Measurements from ENCODE around the gene TBX18.

The TBX18 gene

DNA sequence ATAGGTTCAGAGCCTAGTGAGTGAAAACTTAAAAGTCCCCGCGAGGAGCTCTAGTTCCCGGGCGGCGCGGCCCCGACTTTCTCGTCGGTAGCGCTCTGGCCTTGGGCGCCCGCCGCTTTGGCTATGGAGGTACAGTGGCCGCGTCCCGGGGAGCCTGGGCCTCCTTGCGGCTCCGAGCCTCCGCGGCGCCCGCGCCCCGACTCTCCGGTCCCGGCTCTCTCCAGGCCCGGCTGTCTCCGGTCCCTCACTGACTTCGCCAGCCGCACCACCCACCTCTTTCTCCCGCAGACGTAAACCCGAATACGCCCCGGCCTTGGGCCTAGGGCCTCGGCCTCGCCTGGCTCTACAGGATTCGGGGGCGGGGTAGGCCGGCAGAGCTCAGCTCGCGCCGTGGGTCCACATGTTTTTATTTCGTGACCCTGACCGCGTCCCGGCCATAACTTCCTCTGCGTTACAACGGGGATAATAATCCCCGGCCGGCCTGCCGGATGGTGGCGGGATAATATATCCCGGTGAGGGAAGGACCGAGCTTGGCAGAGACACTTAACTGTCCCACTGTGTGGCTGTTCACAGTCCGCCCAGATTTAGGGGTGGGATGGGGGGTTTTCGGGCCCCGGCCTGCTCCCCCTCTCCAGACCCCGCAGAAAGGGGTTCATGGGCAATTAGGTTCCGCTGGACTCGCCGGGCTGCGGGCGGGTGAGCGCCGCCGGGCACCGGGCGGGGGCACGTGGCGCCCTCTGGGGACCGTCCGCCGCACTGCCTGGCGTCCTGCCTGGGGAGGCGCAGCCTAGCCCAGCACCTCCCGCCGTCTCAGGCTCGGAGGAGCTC is 10.0 kb upstream of the TBX18 start:
- peak; percentile 18 for DNase-seq
- in situ Hi-C loops (cut with MboI; ENCODE audit: low pct_unique_long_range_greater_than_20kb, low sequenced_read_pairs) = no loop called here

DNA sequence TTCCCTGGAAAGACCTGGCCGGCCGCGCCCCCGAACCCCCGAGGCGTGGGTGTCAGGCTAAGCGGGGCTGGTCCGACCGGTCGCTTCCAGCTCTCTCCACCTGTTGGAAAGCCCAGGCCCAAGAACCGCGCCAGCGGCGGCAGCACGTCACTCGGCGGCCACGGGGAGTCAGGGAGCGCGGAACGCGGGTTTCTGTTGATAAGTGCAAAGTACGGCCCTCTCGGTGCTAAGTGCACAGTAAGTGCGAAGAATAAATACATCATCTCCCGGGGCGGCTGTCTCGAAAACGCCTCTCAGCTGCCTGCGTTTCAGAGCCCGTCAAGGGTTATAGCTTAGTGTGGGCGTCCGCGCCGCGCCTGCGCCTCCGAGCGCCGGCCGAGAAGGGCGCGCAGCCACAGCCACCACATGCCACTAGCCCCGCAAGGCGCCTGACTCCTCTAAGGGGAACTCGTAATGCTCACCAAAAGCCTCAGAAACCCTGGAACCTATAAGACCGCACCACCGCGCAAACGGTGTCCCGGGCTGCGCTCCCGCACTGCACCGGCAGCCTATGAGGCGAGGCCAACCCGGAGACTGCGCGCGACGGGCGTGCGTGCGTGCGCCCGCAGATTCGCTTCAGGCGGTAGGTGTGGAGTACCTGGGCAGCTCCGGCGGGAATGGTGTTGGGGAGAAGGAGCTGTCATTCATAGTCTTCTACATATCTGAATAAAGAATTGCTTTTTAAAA is 9.2 kb upstream of the TBX18 start:
- in situ Hi-C loops (cut with MboI; ENCODE audit: low pct_unique_long_range_greater_than_20kb, low sequenced_read_pairs) = no loop called here
- no peak for DNase-seq

GRCh38 chr6:84773133-84773430 is 8.7 kb upstream of the TBX18 start:
- no peak for DNase-seq
- in situ Hi-C loops (cut with MboI; ENCODE audit: low pct_unique_long_range_greater_than_20kb, low sequenced_read_pairs) = no loop called here

GRCh38 chr6:84772428-84773132 is 8.2 kb upstream of the TBX18 start:
- in situ Hi-C loops (cut with MboI; ENCODE audit: low pct_unique_long_range_greater_than_20kb, low sequenced_read_pairs) = no loop called here
- no peak for DNase-seq

DNA sequence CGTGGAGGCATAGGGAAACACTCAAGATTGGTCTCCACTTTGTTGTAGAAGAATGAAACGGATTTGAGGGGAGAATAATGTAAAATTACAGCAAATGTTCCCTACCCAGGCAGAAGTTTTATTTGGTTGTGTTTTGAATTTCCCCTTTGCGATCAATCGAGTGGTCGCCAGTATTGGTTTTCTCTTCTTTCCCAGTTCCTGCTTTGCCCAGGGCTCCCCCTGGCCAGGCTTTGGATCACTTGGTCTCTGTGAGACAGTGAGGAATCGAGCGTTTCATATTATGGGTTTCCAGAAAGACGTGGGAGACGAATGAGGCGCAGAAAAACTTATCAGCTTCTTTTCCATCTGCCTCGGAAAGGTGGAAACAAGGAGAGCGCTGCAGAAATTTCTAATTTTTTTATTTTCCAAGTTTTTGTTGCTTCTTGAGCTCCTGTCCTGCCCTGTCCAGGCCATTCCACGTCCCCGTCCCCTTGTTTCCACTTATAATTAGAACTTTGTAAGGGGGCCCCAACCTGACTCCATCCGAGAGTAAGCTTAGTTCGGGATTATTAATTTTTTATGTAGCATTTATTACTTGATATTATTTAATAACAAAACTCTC is 7.5 kb upstream of the TBX18 start:
- in situ Hi-C loops (cut with MboI; ENCODE audit: low pct_unique_long_range_greater_than_20kb, low sequenced_read_pairs) = no loop called here
- no peak for DNase-seq

- in situ Hi-C loops (cut with MboI; ENCODE audit: low pct_unique_long_range_greater_than_20kb, low sequenced_read_pairs) = no loop called here
- no peak for DNase-seq
These were observed 6.8 kb upstream of the TBX18 start for GRCh38 chr6:84771125-84771755.

DNA sequence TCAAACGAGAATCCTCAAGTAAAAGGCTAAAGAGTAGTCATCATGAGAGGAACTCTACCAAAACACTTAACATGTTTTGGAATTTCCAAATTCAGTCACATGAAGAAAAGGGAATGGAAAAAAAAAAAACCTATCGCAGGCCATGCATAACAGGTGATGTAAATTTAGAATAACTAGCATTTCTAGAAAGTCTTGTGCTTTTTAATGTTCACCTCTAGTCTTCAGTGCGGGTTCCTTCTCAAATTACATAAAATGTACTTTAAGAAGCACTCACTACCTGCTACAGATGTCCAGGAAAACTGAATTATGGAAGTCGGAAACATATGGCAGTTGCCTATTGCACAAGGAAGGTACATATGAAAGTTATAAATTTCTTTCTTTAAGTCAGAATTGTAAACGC is 6.1 kb upstream of the TBX18 start:
- DNase-seq = no peak
- in situ Hi-C loops (cut with MboI; ENCODE audit: low pct_unique_long_range_greater_than_20kb, low sequenced_read_pairs) = no loop called here

- in situ Hi-C loops (cut with MboI; ENCODE audit: low pct_unique_long_range_greater_than_20kb, low sequenced_read_pairs) = no loop called here
- no peak for DNase-seq
These were observed 4.9 kb upstream of the TBX18 start for GRCh38 chr6:84769306-84769705.

- in situ Hi-C loops (cut with MboI; ENCODE audit: low pct_unique_long_range_greater_than_20kb, low sequenced_read_pairs) = no loop called here
- peak; percentile 26 for DNase-seq
These were observed 4.2 kb upstream of the TBX18 start for GRCh38 chr6:84768442-84769174.

- no peak for DNase-seq
- in situ Hi-C loops (cut with MboI; ENCODE audit: low pct_unique_long_range_greater_than_20kb, low sequenced_read_pairs) = no loop called here
These were observed 3.3 kb upstream of the TBX18 start for GRCh38 chr6:84767526-84768201.

DNA sequence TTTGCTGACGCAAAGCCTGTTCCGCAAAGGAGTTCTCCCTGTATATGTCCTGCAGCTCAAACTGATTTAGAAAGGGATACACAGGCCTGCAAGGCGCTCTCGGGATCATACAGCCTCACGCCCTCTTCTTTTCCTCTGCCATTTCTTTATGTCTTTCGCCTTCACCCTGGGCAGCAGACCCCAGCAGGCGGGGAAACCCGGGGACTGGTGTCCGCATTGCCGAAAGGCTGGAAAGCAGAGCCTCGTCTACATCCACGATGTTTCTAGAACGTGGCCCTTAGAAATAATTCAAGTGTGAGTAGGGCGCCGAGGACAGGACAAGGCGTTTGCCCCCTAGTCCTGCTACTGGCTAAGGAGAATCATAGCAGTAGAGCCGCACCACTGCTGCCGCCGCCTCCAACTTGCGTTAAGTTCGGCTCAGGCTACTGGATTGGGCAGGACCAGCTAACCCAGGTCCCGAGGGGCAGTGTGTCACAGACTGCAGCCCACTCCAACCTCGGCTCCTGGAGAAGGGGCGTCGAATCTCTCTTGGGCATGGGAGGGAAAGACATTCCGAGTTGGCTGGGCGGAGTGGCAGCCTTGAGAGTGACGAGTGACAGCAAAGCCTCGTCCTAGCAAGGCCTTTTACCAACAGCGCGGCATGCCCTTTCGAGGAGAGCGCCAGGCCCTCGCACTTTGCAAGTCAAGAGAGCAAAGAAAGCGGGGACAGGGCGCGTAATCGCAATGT is 2.6 kb upstream of the TBX18 start:
- no peak for DNase-seq
- in situ Hi-C loops (cut with MboI; ENCODE audit: low pct_unique_long_range_greater_than_20kb, low sequenced_read_pairs) = no loop called here

- in situ Hi-C loops (cut with MboI; ENCODE audit: low pct_unique_long_range_greater_than_20kb, low sequenced_read_pairs) = no loop called here
- DNase-seq = no peak
These were observed 1.9 kb upstream of the TBX18 start for GRCh38 chr6:84766118-84766798.

DNA sequence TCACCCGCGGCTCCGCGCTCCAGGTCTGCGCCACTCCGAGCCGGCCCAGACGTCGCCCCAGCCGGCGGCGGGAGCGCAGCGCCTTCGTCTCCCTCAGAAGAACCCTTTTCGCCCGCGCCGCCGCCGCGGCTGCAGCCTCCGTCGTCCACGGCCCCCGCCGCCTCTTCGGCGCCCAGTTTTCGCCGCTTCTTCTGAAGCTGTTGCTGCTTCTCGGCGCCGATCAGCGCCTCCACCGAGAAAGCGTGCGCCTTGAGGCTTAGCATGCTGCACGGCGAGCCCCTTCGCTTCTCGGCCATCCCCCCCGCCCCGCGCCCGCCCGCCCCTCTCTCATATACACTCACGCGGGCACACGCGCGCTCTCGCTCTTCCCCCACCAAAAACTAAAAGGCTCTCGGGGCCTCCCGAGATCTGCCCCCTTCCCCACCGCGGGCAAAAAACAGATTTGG is 489 bp downstream of the TBX18 start:
- in situ Hi-C loops (cut with MboI; ENCODE audit: low pct_unique_long_range_greater_than_20kb, low sequenced_read_pairs) = no loop called here
- no peak for DNase-seq

DNA sequence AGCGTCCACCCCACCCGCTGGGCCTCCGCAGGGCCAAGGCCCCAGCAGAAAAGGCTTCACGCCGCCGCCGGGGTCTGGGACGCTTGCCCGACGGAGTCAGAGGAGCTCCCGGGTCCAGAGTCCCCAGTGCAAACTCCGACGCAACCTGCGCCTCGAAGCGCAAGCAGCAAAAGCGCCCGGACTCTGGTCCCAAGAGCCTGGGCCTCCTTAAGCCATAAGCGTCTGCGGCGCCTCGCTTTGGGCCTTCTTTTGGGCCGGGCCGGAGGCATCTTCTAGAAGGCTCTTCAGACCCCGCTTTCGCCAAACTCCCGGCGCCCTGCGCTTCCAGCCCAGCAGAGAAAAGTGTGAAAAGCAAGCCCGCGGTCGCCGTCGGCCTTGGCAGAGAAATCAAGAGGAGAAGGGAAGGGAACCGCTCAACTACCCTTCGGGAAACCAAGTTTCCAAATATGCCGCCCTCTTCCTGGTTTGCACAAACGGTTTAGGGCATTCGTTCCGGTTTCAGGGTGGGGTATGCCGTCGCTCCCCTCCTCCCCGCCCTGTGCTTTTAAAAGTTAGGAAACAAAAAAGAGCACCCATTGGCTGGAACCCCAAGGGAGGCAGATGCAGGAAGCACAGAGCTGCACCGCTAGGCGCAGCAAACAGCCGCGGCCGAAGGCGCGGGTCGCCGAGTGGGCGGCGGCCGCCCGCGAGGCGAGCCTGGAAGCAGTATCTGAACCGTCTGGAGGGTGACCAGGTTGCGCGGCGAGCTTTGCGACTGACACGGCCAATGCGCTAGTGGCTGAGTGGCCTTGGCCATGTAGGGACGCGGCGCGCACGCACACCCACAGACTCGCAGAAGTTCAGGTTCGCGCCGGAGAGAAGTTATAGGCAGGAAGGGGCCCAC is 1.2 kb downstream of the TBX18 start:
- no peak for DNase-seq
- in situ Hi-C loops (cut with MboI; ENCODE audit: low pct_unique_long_range_greater_than_20kb, low sequenced_read_pairs) = no loop called here

- DNase-seq = no peak
- in situ Hi-C loops (cut with MboI; ENCODE audit: low pct_unique_long_range_greater_than_20kb, low sequenced_read_pairs) = no loop called here
These were observed 2.0 kb downstream of the TBX18 start for GRCh38 chr6:84762220-84763002.

Measured in KBM-7 (cell line).